K562 (cell line): Measurements from ENCODE around the gene KCNN3. TPM values are rescaled to one million over a fixed set of nuclear protein-coding genes. Genes with fewer than 3 reads are reported as not detected.

Experiments
- ATAC-seq: fragments of 200-7000 bp; cut with Tn5 transposase; 3 replicates; pipeline ENCODE4 v1.9.1; 2020; ENCODE audit warnings: moderate library complexity
- BruUV-seq: library from RNA; stranded (reverse); fragments of 400-500 nt; replicated peaks from 2 replicates; lab custom pipeline; 2021; lab: Mats Ljungman, UMichigan
- CTCF ChIA-PET: fragments of 300-600 bp; formaldehyde crosslinking; extraction: SDS; loops from one replicate; lab custom pipeline; 2021; ENCODE audit warnings: low intra/inter-chr PET ratio; lab: Yijun Ruan, JAX
- POLR2A ChIA-PET: fragments of 300-600, 350-650 bp; sonication (Branson Sonifier 250); formaldehyde crosslinking; extraction: SDS; loops from one replicate; lab custom pipeline; 2021; ENCODE audit warnings: antibody characterized with exemption, inconsistent platforms; lab: Yijun Ruan, JAX
- DNase-seq, 4 experiments: peaks; one replicate each; pipeline versions ENCODE4 v3.0.0 to v3.0.0-alpha.2; 2011 to 2018; ENCODE audit warnings: low spot score in 3 of 4, mixed read lengths in 3 of 4; ENCODE audit errors: extremely low read depth in 1 of 4
- FAIRE-seq: peaks from 2 replicates; lab custom pipeline; 2011; peaks lifted over from hg19 to GRCh38; lab: Jason Lieb, UNC
- H2AFZ ChIP-seq: 2 replicates; pipeline ENCODE4 v1.6.0; 2011; ENCODE audit warnings: low read depth, low read length, control low read depth, inconsistent platforms
- H3K27ac ChIP-seq: fragments of 200-600 bp; 3 replicates; pipeline ENCODE4 v1.8.0; 2011; ENCODE audit warnings: low read depth, mild to moderate bottlenecking, control low read depth, inconsistent platforms, low read length, moderate library complexity, mixed read lengths; ENCODE audit errors: extremely low read depth
- H3K27me3 ChIP-seq, 2 experiments: fragments of 300-600 bp in 1 of 2; 2 replicates in 1 of 2; 3 replicates in 1 of 2; pipeline versions ENCODE4 v1.6.0 to v1.8.0; 2011; ENCODE audit warnings: inconsistent platforms in 2 of 2, low read length in 2 of 2, mild to moderate bottlenecking in 1 of 2, mixed read lengths in 1 of 2, moderate library complexity in 1 of 2; ENCODE audit not compliant: control insufficient read depth in 2 of 2, insufficient read depth in 2 of 2
- H3K36me3 ChIP-seq: fragments of 300-600 bp; 3 replicates; pipeline ENCODE4 v1.8.0; 2011; ENCODE audit warnings: mild to moderate bottlenecking, low read length, inconsistent platforms; ENCODE audit not compliant: control insufficient read depth, insufficient read depth
- H3K4me1 ChIP-seq, 2 experiments: fragments of 200-600 bp in 1 of 2; replicated peaks in 1 of 2; 2 replicates in 1 of 2; 3 replicates in 1 of 2; pipeline versions ENCODE4 v1.5.1 to v1.8.0; 2011; ENCODE audit warnings: inconsistent platforms in 2 of 2, low read length in 2 of 2, mild to moderate bottlenecking in 1 of 2, mixed read lengths in 1 of 2, moderate library complexity in 1 of 2; ENCODE audit not compliant: control insufficient read depth in 2 of 2, insufficient read depth in 2 of 2
- H3K4me2 ChIP-seq: 2 replicates; pipeline ENCODE4 v1.6.1; 2011; ENCODE audit warnings: low read length, control low read depth, inconsistent platforms, mixed read lengths; ENCODE audit not compliant: insufficient read depth
- H3K4me3 ChIP-seq: fragments of 200-600 bp; sonication (generic), shearing (Covaris generic); 2 replicates; pipeline ENCODE4 v1.5.1; 2016; ENCODE audit warnings: control low read depth, inconsistent platforms
- H3K79me2 ChIP-seq: fragments of 200-600 bp; 3 replicates; pipeline ENCODE4 v1.8.0; 2011; ENCODE audit warnings: low read length, inconsistent platforms; ENCODE audit not compliant: control insufficient read depth, insufficient read depth
- H3K9ac ChIP-seq, 2 experiments: 2 replicates each; pipeline versions ENCODE4 v1.6.0 to v1.6.1; 2011; ENCODE audit warnings: low read depth in 2 of 2, low read length in 2 of 2, control low read depth in 1 of 2, inconsistent platforms in 1 of 2, mild to moderate bottlenecking in 1 of 2, mixed read lengths in 1 of 2; ENCODE audit not compliant: insufficient read depth in 1 of 2
- H3K9me1 ChIP-seq: one replicate; pipeline ENCODE4 v1.6.0; 2011; ENCODE audit warnings: inconsistent platforms, mild to moderate bottlenecking, low read length, moderate library complexity; ENCODE audit not compliant: control insufficient read depth, insufficient read depth
- H3K9me3 ChIP-seq: replicated peaks from 2 replicates; pipeline ENCODE4 v1.5.1; 2011; ENCODE audit warnings: low read depth, low read length, inconsistent platforms; ENCODE audit not compliant: control insufficient read depth, insufficient read depth
- H4K20me1 ChIP-seq: replicated peaks from 2 replicates; pipeline ENCODE4 v1.6.1; 2011; ENCODE audit warnings: low read length, inconsistent platforms, mixed read lengths; ENCODE audit not compliant: control insufficient read depth, insufficient read depth
- RAD21 ChIP-seq, 2 experiments: fragments of 250-450 bp in 1 of 2; fragments of 450-650 bp in 1 of 2; sonication (Bioruptor Pico) in 1 of 2; formaldehyde crosslinking in 1 of 2; IDR thresholded peaks in 1 of 2; conservative IDR thresholded peaks in 1 of 2; 2 replicates each; pipeline versions ENCODE4 v1.4.0 to v1.8.0; 2020 to 2022; ENCODE audit warnings: mild to moderate bottlenecking in 2 of 2, moderate library complexity in 1 of 2
- WGBS: fragments of 100-300 bp; shearing (Covaris generic); methylation state at CpG from one replicate; pipeline ENCODE4 v1.1.6; 2016; ENCODE audit warnings: low coverage, mixed read lengths; ENCODE audit not compliant: insufficient coverage; ENCODE audit errors: missing lambda C conversion rate; 5-methylcytosine and 5-hydroxymethylcytosine counted together
- in situ Hi-C: fragments of 300-500 bp; cut with MboI; formaldehyde crosslinking; loops from 4 replicates; pipeline ENCODE4 v1.15.0; 2018; ENCODE audit warnings: inconsistent platforms, mixed read lengths
- intact Hi-C: fragments of 100-400 bp; cut with micrococcal nuclease; formaldehyde crosslinking; loops from 2 replicates; pipeline ENCODE4 v1.14.2; 2022
- polyA plus RNA-seq, 8 experiments: library from polyadenylated mRNA; depleted of rRNA in 4 of 8; stranded (reverse) in 5 of 8; unstranded in 3 of 8; fragments of >200 nt; fragmentation: Nextera tagmentation in 2 of 8; fragmentation: Illumina TruSeq in 1 of 8; extraction: Ambion mirVana in 2 of 8; extraction: Trizol in 1 of 8; gene quantifications; 2 replicates each; pipeline versions ENCODE4 v1.2.1 to v1.2.3, GENCODE V29; 2011 to 2014; ENCODE audit warnings: inconsistent platforms in 1 of 8, missing spikeins in 1 of 8
- total RNA-seq, 7 experiments: library from RNA; depleted of rRNA in 6 of 7; stranded (reverse); fragments of >200 nt in 6 of 7; fragmentation: Illumina TruSeq in 2 of 7; extraction: Trizol in 2 of 7; gene quantifications; 2 replicates each; pipeline versions ENCODE4 v1.2.1 to v1.2.3, GENCODE V29; 2011 to 2021; ENCODE audit warnings: low replicate concordance in 1 of 7
- TF ChIP-seq, protein P1 (sequence below): sonication (generic); IDR thresholded peaks from 2 replicates; pipeline ENCODE4 v1.6.1; 2016
- TF ChIP-seq, protein P2 (sequence below), 2 experiments: fragments of 450-650 bp; formaldehyde crosslinking in 1 of 2; IDR thresholded peaks; 2 replicates each; pipeline versions ENCODE4 v1.4.0 to v1.6.1; 2014 to 2020; ENCODE audit warnings: mild to moderate bottlenecking in 2 of 2, borderline replicate concordance in 1 of 2, low read depth in 1 of 2
- TF ChIP-seq, protein P3 (sequence below): fragments of 450-650 bp; IDR thresholded peaks from 2 replicates; pipeline ENCODE4 v1.6.1; 2016; ENCODE audit warnings: missing biosample characterization, missing genetic modification characterization
- TF ChIP-seq, protein P4 (sequence below), 3 experiments: IDR thresholded peaks in 2 of 3; conservative IDR thresholded peaks in 1 of 3; 2 replicates each; pipeline ENCODE4 v1.5.1; 2011 to 2012; ENCODE audit warnings: low read length in 3 of 3, mild to moderate bottlenecking in 3 of 3, control low read depth in 2 of 3, improper control_type of control experiment in 1 of 3, inconsistent platforms in 1 of 3, low read depth in 1 of 3, mixed read lengths in 1 of 3, moderate library complexity in 1 of 3; ENCODE audit not compliant: insufficient read depth in 2 of 3

Gene KCNN3
- total and polyA plus RNA-seq, 9 of the 15 experiments (the other 6 are each of a cell fraction or from before 2014, with no cell fraction given): 0.02 to 0.03 TPM; not detected in 7

DNA sequence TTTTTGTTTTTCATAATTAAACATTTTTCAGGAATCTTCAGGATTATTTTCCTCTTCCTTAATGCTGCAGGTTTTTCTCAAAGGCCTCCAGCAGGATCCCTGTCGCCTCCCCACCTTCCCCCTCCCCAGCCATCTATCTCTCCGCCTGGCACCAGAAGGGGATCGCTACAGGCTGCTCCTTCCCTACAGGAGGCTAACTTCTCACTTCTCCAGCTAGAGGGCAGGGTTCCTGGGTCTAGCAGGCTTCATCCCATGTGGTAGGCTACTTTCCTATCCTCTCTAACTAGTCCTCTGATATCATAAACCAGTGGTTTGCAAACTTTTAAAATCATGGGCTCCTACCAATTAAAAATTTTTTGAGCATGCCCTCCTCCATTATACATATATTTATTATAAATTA is 104.1 kb downstream of the KCNN3 start:
- Histone ChIP-seq H4K20me1 (no peaks in the 10 kb centered on the region), H3K27me3 (peaks cover 18 to 43% of the 10 kb centered on the region in 2 experiments; a peak in 4 of 5 replicates), H3K27ac (no peak overlapping the region), H3K9me1 (no peaks in the 10 kb centered on the region), H3K4me3 (no peak overlapping the region), H3K4me2 (no peak overlapping the region), H3K36me3 (no peaks in the 10 kb centered on the region), H3K9me3 (no peaks in the 10 kb centered on the region), H3K4me1 (no peaks in the 10 kb centered on the region), H3K79me2 (no peaks in the 10 kb centered on the region), H3K9ac (no peak overlapping the region), H2AFZ (no peak overlapping the region)
- no TSS peak for BruUV-seq
- ATAC-seq: peak; percentile 85
- FAIRE-seq: peak; percentile 65
- peak in 2 of 4 experiments; percentile 49 to 57 for DNase-seq
- ChIA-PET CTCF (interaction anchor here (1.2 kb wide), 1 partner anchor 112 kb away, joined by 4 read pairs; no protein-coding TSS in a partner anchor), POLR2A (interaction anchor here (1.4 kb wide), 1 partner anchor 9 kb away, joined by 3 read pairs; no protein-coding TSS in a partner anchor)
- 0% methylated on average over 2 of the region's 3 CpGs for WGBS
- intact Hi-C loops (no loop called here), in situ Hi-C loops (loop anchor here (5.0 kb wide), 1 partner anchor 116 kb away; no protein-coding TSS in a partner anchor)
- TF ChIP-seq, protein P1, sequence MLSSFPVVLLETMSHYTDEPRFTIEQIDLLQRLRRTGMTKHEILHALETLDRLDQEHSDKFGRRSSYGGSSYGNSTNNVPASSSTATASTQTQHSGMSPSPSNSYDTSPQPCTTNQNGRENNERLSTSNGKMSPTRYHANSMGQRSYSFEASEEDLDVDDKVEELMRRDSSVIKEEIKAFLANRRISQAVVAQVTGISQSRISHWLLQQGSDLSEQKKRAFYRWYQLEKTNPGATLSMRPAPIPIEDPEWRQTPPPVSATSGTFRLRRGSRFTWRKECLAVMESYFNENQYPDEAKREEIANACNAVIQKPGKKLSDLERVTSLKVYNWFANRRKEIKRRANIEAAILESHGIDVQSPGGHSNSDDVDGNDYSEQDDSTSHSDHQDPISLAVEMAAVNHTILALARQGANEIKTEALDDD: peak; percentile 93
- TF ChIP-seq RAD21 (CRISPR knock-in tag; conservative IDR thresholded peaks at IDR 0.05 in 1 of 2, IDR thresholded peaks at IDR 0.05 in 1 of 2): peak; percentile 26 to 56; a peak in 3 of 4 replicates
- TF ChIP-seq, protein P2, sequence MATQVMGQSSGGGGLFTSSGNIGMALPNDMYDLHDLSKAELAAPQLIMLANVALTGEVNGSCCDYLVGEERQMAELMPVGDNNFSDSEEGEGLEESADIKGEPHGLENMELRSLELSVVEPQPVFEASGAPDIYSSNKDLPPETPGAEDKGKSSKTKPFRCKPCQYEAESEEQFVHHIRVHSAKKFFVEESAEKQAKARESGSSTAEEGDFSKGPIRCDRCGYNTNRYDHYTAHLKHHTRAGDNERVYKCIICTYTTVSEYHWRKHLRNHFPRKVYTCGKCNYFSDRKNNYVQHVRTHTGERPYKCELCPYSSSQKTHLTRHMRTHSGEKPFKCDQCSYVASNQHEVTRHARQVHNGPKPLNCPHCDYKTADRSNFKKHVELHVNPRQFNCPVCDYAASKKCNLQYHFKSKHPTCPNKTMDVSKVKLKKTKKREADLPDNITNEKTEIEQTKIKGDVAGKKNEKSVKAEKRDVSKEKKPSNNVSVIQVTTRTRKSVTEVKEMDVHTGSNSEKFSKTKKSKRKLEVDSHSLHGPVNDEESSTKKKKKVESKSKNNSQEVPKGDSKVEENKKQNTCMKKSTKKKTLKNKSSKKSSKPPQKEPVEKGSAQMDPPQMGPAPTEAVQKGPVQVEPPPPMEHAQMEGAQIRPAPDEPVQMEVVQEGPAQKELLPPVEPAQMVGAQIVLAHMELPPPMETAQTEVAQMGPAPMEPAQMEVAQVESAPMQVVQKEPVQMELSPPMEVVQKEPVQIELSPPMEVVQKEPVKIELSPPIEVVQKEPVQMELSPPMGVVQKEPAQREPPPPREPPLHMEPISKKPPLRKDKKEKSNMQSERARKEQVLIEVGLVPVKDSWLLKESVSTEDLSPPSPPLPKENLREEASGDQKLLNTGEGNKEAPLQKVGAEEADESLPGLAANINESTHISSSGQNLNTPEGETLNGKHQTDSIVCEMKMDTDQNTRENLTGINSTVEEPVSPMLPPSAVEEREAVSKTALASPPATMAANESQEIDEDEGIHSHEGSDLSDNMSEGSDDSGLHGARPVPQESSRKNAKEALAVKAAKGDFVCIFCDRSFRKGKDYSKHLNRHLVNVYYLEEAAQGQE (IDR thresholded peaks at IDR 0.05; ENCODE audit: borderline replicate concordance): 0 out of 2 replicates have a peak, but pooled peaks have one; percentile 17
- TF ChIP-seq, protein P2 (CRISPR knock-in tag; IDR thresholded peaks at IDR 0.05; ENCODE audit: low read depth): no peak
- TF ChIP-seq, protein P3, sequence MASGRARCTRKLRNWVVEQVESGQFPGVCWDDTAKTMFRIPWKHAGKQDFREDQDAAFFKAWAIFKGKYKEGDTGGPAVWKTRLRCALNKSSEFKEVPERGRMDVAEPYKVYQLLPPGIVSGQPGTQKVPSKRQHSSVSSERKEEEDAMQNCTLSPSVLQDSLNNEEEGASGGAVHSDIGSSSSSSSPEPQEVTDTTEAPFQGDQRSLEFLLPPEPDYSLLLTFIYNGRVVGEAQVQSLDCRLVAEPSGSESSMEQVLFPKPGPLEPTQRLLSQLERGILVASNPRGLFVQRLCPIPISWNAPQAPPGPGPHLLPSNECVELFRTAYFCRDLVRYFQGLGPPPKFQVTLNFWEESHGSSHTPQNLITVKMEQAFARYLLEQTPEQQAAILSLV (tag): no peak
- TF ChIP-seq, protein P4, sequence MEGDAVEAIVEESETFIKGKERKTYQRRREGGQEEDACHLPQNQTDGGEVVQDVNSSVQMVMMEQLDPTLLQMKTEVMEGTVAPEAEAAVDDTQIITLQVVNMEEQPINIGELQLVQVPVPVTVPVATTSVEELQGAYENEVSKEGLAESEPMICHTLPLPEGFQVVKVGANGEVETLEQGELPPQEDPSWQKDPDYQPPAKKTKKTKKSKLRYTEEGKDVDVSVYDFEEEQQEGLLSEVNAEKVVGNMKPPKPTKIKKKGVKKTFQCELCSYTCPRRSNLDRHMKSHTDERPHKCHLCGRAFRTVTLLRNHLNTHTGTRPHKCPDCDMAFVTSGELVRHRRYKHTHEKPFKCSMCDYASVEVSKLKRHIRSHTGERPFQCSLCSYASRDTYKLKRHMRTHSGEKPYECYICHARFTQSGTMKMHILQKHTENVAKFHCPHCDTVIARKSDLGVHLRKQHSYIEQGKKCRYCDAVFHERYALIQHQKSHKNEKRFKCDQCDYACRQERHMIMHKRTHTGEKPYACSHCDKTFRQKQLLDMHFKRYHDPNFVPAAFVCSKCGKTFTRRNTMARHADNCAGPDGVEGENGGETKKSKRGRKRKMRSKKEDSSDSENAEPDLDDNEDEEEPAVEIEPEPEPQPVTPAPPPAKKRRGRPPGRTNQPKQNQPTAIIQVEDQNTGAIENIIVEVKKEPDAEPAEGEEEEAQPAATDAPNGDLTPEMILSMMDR (IDR thresholded peaks at IDR 0.05 in 2 of 3, conservative IDR thresholded peaks at IDR 0.05 in 1 of 3; ENCODE audit: insufficient read depth in 2 of 3, low read depth in 1 of 3, low read length in 3 of 3): peak; percentile 45 to 61 (median 61); a peak in 4 of 6 replicates
